Activated naive CD4-positive, alpha-beta T cell treated with anti-CD3 and anti-CD28 coated beads for 36 hours (primary cell): ENCODE measurements around the gene ACADVL. TPM values are rescaled to one million over a fixed set of nuclear protein-coding genes. Genes with fewer than 3 reads are reported as not detected.
"Not testable (repeated sequence)": the region's sequence is repeated elsewhere in the genome, so short reads cannot be mapped to it uniquely, and the experiment has no call there.

Source experiments
- CTCF ChIA-PET: fragments of 350-600 bp; sonication (Branson Sonifier 250); formaldehyde crosslinking; loops from one replicate; lab custom pipeline; 2021; ENCODE audit warnings: antibody characterized with exemption; lab: Charles Lee
- DNase-seq: peaks from one replicate; pipeline ENCODE4 v3.0.0-alpha.2; 2020
- H3K27ac Mint-ChIP-seq: one replicate; pipeline ENCODE4 v1.8.0; 2021; ENCODE audit warnings: mild to moderate bottlenecking, mixed read lengths
- H3K27me3 Mint-ChIP-seq: one replicate; pipeline ENCODE4 v1.8.0; 2021; ENCODE audit warnings: low read depth, mixed read lengths
- H3K36me3 Mint-ChIP-seq: one replicate; pipeline ENCODE4 v1.8.0; 2021; ENCODE audit warnings: low read depth, mixed read lengths
- H3K4me1 Mint-ChIP-seq: one replicate; pipeline ENCODE4 v1.8.0; 2021; ENCODE audit warnings: low read depth, mixed read lengths
- H3K4me3 Mint-ChIP-seq: one replicate; pipeline ENCODE4 v1.8.0; 2021; ENCODE audit warnings: mild to moderate bottlenecking, moderate library complexity, mixed read lengths
- H3K9me3 Mint-ChIP-seq: one replicate; pipeline ENCODE4 v1.8.0; 2021; ENCODE audit warnings: mixed read lengths
- intact Hi-C: fragments of 100-400 bp; cut with micrococcal nuclease; formaldehyde crosslinking; loops from one replicate; pipeline ENCODE4 v1.15.1; 2023
- total RNA-seq, 2 experiments: library from RNA; stranded (reverse); gene quantifications; one replicate each; pipeline ENCODE4 v1.2.3, GENCODE V29; 2021

Gene ACADVL
- total RNA-seq, 2 experiments from 2014 or later = 263 to 267 TPM

GRCh38 chr17:7178973-7179316 lies 40.8 kb upstream of the ACADVL start:
- no peak for DNase-seq
- intact Hi-C loops = no loop called here
- H3K27ac Mint-ChIP-seq = no peak overlapping the region

GRCh38 chr17:7179317-7180254 lies 40.2 kb upstream of the ACADVL start, which contains the start of gene ASGR1:
Gene ASGR1 (minus strand): TSS chr17:7179370. CDS start chr17:7178563, 807 bp downstream.
- H3K27me3 Mint-ChIP-seq = peaks cover 6% of the 10 kb centered on the region
- peaks cover 11% of the 10 kb centered on the region for H3K4me1 Mint-ChIP-seq
- CTCF ChIA-PET = interaction anchor here (0.6 kb wide), 1 partner anchor 43 kb away, joined by 6 read pairs; no protein-coding TSS in a partner anchor
- H3K9me3 Mint-ChIP-seq = no peaks in the 10 kb centered on the region
- H3K4me3 Mint-ChIP-seq = no peak within 1 kb of the TSS
- DNase-seq = no peak
- no peak within 1 kb of the TSS for H3K27ac Mint-ChIP-seq
- intact Hi-C loops = no loop called here
- H3K36me3 Mint-ChIP-seq = no peaks in the 10 kb centered on the region

More at GRCh38 chr17:7178973-7179316, 40.8 kb upstream of the ACADVL start:
- Mint-ChIP-seq H3K4me3 (no peak overlapping the region), H3K9me3 (no peaks in the 10 kb centered on the region), H3K36me3 (no peaks in the 10 kb centered on the region), H3K27me3 (peaks cover 6% of the 10 kb centered on the region), H3K4me1 (peaks cover 11% of the 10 kb centered on the region)
- CTCF ChIA-PET = interaction anchor here (0.8 to 2.4 kb wide), 4 partner anchors 42 to 133 kb away, joined by 3 to 18 read pairs (median 6); no protein-coding TSS in a partner anchor

- DNase-seq, H3K4me3 Mint-ChIP-seq, H3K9me3 Mint-ChIP-seq, H3K27me3 Mint-ChIP-seq, H3K27ac Mint-ChIP-seq, intact Hi-C loops, H3K36me3 Mint-ChIP-seq: not testable (repeated sequence)
- CTCF ChIA-PET = interaction anchor here (0.6 kb wide), 1 partner anchor 56 kb away, joined by 4 read pairs; no protein-coding TSS in a partner anchor
- peaks cover 11% of the 10 kb centered on the region for H3K4me1 Mint-ChIP-seq
These were observed 37.6 kb upstream of the ACADVL start for GRCh38 chr17:7182101-7182500.

- H3K4me1 Mint-ChIP-seq = no peaks in the 10 kb centered on the region
- H3K36me3 Mint-ChIP-seq = no peaks in the 10 kb centered on the region
- H3K27me3 Mint-ChIP-seq = no peaks in the 10 kb centered on the region
- no peak overlapping the region for H3K4me3 Mint-ChIP-seq
- intact Hi-C loops = no loop called here
- H3K27ac Mint-ChIP-seq = no peak overlapping the region
- DNase-seq = no peak
- CTCF ChIA-PET = no interaction called here
- H3K9me3 Mint-ChIP-seq = no peaks in the 10 kb centered on the region
These were observed 36.2 kb upstream of the ACADVL start for GRCh38 chr17:7183433-7184090.

GRCh38 chr17:7184091-7184488 lies 35.6 kb upstream of the ACADVL start:
- Mint-ChIP-seq H3K9me3 (no peaks in the 10 kb centered on the region), H3K27ac (no peak overlapping the region), H3K4me3 (no peak overlapping the region), H3K36me3 (no peaks in the 10 kb centered on the region), H3K4me1 (no peaks in the 10 kb centered on the region), H3K27me3 (no peaks in the 10 kb centered on the region)
- intact Hi-C loops = no loop called here
- CTCF ChIA-PET = no interaction called here
- DNase-seq = no peak

GRCh38 chr17:7184647-7185046 lies 35.1 kb upstream of the ACADVL start:
- Mint-ChIP-seq H3K4me3 (no peak overlapping the region), H3K27me3 (no peaks in the 10 kb centered on the region), H3K4me1 (no peaks in the 10 kb centered on the region), H3K27ac (no peak overlapping the region), H3K36me3 (no peaks in the 10 kb centered on the region), H3K9me3 (no peaks in the 10 kb centered on the region)
- DNase-seq = no peak
- intact Hi-C loops = no loop called here
- CTCF ChIA-PET = no interaction called here

- Mint-ChIP-seq H3K27me3 (no peaks in the 10 kb centered on the region), H3K27ac (no peak overlapping the region), H3K9me3 (no peaks in the 10 kb centered on the region), H3K4me1 (no peaks in the 10 kb centered on the region), H3K4me3 (no peak overlapping the region), H3K36me3 (no peaks in the 10 kb centered on the region)
- CTCF ChIA-PET = interaction anchor here (0.7 to 1.1 kb wide), 2 partner anchors 8 to 45 kb away, joined by 3 read pairs; no protein-coding TSS in a partner anchor
- intact Hi-C loops = no loop called here
- no peak for DNase-seq
These were observed 33.5 kb upstream of the ACADVL start for GRCh38 chr17:7186241-7186640.

- Mint-ChIP-seq H3K36me3 (peaks cover 3% of the 10 kb centered on the region), H3K9me3 (no peaks in the 10 kb centered on the region), H3K27ac (no peak overlapping the region), H3K4me3 (no peak overlapping the region), H3K27me3 (no peaks in the 10 kb centered on the region), H3K4me1 (no peaks in the 10 kb centered on the region)
- no peak for DNase-seq
- CTCF ChIA-PET = interaction anchor here (1.3 kb wide), 1 partner anchor 13 kb away, joined by 3 read pairs; no protein-coding TSS in a partner anchor
- intact Hi-C loops = no loop called here
These were observed 29.3 kb upstream of the ACADVL start for GRCh38 chr17:7190276-7190917.

- no peak overlapping the region for H3K27ac Mint-ChIP-seq
- CTCF ChIA-PET = interaction anchor here (1.3 kb wide), 1 partner anchor 14 kb away, joined by 3 read pairs; no protein-coding TSS in a partner anchor
- H3K4me3 Mint-ChIP-seq = no peak overlapping the region
- peaks cover 3% of the 10 kb centered on the region for H3K36me3 Mint-ChIP-seq
- intact Hi-C loops = no loop called here
- H3K9me3 Mint-ChIP-seq = no peaks in the 10 kb centered on the region
- no peaks in the 10 kb centered on the region for H3K27me3 Mint-ChIP-seq
- no peaks in the 10 kb centered on the region for H3K4me1 Mint-ChIP-seq
- no peak for DNase-seq
These were observed 28.7 kb upstream of the ACADVL start for GRCh38 chr17:7191069-7191468.

- intact Hi-C loops = no loop called here
- Mint-ChIP-seq H3K36me3 (peaks cover 3% of the 10 kb centered on the region), H3K4me3 (no peak overlapping the region), H3K27me3 (no peaks in the 10 kb centered on the region), H3K27ac (no peak overlapping the region), H3K9me3 (no peaks in the 10 kb centered on the region), H3K4me1 (no peaks in the 10 kb centered on the region)
- peak; percentile 56 for DNase-seq
- CTCF ChIA-PET = interaction anchor here (1.3 kb wide), 1 partner anchor 14 kb away, joined by 3 read pairs; no protein-coding TSS in a partner anchor
These were observed 28.0 kb upstream of the ACADVL start for GRCh38 chr17:7191571-7192270.

GRCh38 chr17:7192271-7192937 lies 27.3 kb upstream of the ACADVL start:
- Mint-ChIP-seq H3K27ac (no peak overlapping the region), H3K4me3 (no peak overlapping the region), H3K4me1 (no peaks in the 10 kb centered on the region), H3K9me3 (no peaks in the 10 kb centered on the region), H3K36me3 (peaks cover 3% of the 10 kb centered on the region), H3K27me3 (no peaks in the 10 kb centered on the region)
- CTCF ChIA-PET = interaction anchor here (1.0 to 1.2 kb wide), 2 partner anchors 15 to 350 kb away, joined by 3 to 4 read pairs; no protein-coding TSS in a partner anchor
- DNase-seq = no peak
- intact Hi-C loops = no loop called here
